ENCODE data around the gene BCL2A1. TPM values are rescaled to one million over a fixed set of nuclear protein-coding genes. Genes with fewer than 3 reads are reported as not detected.

Gene BCL2A1
- total and polyA plus RNA-seq, 10 of the 15 experiments (the other 5 are each of a cell fraction or from before 2014, with no cell fraction given) = 181 to 570 (median 321) TPM

DNA sequence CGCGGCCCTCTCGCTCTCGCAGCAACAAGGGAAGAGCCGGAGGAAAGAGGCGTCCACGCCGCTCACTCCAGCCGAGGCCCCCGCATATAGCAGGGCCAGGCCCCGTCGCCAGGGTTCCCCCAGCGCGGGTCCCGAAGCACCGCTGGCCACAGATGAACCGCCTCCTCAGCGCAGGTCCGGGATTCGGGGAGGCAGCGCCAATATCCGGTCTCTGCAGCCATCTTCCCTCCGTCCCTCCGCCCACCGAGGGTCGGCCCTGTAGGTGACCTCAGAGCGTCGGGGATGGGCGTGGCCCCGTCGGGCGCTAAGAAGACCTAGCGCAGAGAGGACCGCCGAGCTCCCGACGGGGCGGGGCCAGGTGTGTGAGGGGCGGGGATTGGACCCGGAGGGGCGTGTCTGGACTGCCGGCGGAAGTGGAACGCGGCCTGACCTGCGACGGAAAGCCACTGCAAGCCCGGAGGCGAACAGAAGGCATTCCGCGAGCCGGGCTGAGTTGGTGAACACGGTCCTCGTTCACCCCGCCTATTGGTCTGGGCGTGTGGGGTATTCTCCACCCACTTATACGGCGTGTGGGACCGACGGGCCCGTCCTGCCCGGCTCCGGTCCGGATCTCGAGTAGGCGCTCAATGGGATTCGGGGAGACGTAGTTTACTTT is 47.4 kb downstream of the BCL2A1 start (continued):
- TF ChIP-seq, protein P1, sequence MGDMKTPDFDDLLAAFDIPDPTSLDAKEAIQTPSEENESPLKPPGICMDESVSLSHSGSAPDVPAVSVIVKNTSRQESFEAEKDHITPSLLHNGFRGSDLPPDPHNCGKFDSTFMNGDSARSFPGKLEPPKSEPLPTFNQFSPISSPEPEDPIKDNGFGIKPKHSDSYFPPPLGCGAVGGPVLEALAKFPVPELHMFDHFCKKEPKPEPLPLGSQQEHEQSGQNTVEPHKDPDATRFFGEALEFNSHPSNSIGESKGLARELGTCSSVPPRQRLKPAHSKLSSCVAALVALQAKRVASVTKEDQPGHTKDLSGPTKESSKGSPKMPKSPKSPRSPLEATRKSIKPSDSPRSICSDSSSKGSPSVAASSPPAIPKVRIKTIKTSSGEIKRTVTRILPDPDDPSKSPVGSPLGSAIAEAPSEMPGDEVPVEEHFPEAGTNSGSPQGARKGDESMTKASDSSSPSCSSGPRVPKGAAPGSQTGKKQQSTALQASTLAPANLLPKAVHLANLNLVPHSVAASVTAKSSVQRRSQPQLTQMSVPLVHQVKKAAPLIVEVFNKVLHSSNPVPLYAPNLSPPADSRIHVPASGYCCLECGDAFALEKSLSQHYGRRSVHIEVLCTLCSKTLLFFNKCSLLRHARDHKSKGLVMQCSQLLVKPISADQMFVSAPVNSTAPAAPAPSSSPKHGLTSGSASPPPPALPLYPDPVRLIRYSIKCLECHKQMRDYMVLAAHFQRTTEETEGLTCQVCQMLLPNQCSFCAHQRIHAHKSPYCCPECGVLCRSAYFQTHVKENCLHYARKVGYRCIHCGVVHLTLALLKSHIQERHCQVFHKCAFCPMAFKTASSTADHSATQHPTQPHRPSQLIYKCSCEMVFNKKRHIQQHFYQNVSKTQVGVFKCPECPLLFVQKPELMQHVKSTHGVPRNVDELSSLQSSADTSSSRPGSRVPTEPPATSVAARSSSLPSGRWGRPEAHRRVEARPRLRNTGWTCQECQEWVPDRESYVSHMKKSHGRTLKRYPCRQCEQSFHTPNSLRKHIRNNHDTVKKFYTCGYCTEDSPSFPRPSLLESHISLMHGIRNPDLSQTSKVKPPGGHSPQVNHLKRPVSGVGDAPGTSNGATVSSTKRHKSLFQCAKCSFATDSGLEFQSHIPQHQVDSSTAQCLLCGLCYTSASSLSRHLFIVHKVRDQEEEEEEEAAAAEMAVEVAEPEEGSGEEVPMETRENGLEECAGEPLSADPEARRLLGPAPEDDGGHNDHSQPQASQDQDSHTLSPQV (IDR thresholded peaks at IDR 0.05) = no peak
- TF ChIP-seq, protein P2, sequence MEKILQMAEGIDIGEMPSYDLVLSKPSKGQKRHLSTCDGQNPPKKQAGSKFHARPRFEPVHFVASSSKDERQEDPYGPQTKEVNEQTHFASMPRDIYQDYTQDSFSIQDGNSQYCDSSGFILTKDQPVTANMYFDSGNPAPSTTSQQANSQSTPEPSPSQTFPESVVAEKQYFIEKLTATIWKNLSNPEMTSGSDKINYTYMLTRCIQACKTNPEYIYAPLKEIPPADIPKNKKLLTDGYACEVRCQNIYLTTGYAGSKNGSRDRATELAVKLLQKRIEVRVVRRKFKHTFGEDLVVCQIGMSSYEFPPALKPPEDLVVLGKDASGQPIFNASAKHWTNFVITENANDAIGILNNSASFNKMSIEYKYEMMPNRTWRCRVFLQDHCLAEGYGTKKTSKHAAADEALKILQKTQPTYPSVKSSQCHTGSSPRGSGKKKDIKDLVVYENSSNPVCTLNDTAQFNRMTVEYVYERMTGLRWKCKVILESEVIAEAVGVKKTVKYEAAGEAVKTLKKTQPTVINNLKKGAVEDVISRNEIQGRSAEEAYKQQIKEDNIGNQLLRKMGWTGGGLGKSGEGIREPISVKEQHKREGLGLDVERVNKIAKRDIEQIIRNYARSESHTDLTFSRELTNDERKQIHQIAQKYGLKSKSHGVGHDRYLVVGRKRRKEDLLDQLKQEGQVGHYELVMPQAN (conservative IDR thresholded peaks at IDR 0.05) = peak; percentile 82
- TF ChIP-seq BACH1 (IDR thresholded peaks at IDR 0.05; ENCODE audit: borderline replicate concordance) = peak; percentile 51
- peak; percentile 46 for TF ChIP-seq CREM (IDR thresholded peaks at IDR 0.05; ENCODE audit: low read depth)
- TF ChIP-seq NR2C1 (IDR thresholded peaks at IDR 0.05) = peak; percentile 18
- peak; percentile 31 for TF ChIP-seq DPF2 (IDR thresholded peaks at IDR 0.05)
- 0 out of 2 replicates have a peak, but pooled peaks have one; percentile 2 for TF ChIP-seq RAD21 (IDR thresholded peaks at IDR 0.05; ENCODE audit: insufficient read depth, low read depth, low read length)
- TF ChIP-seq JUND (IDR thresholded peaks at IDR 0.05; ENCODE audit: low read depth, low read length) = 0 out of 2 replicates have a peak, but pooled peaks have one; percentile 13
- TF ChIP-seq RBBP5 (conservative IDR thresholded peaks at IDR 0.05) = no peak
- TF ChIP-seq KAT2A (conservative IDR thresholded peaks at IDR 0.05; ENCODE audit: control insufficient read depth, low read depth, low read length) = no peak
- TF ChIP-seq PML (IDR thresholded peaks at IDR 0.05; ENCODE audit: low read length) = peak; percentile 86
- peak; percentile 47 for TF ChIP-seq SMAD1 (IDR thresholded peaks at IDR 0.05; ENCODE audit: low read depth, partially characterized antibody)
- peak; percentile 69 for TF ChIP-seq TCF3 (IDR thresholded peaks at IDR 0.05; ENCODE audit: borderline replicate concordance, insufficient read depth, low read depth, low read length)
- TF ChIP-seq, protein P3, sequence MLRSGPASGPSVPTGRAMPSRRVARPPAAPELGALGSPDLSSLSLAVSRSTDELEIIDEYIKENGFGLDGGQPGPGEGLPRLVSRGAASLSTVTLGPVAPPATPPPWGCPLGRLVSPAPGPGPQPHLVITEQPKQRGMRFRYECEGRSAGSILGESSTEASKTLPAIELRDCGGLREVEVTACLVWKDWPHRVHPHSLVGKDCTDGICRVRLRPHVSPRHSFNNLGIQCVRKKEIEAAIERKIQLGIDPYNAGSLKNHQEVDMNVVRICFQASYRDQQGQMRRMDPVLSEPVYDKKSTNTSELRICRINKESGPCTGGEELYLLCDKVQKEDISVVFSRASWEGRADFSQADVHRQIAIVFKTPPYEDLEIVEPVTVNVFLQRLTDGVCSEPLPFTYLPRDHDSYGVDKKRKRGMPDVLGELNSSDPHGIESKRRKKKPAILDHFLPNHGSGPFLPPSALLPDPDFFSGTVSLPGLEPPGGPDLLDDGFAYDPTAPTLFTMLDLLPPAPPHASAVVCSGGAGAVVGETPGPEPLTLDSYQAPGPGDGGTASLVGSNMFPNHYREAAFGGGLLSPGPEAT (IDR thresholded peaks at IDR 0.05; ENCODE audit: low read depth) = peak; percentile 67; the same call in 1 of the 2 replicates
- no peak for TF ChIP-seq ZZZ3 (IDR thresholded peaks at IDR 0.05; ENCODE audit: control insufficient read depth, insufficient read length, low read depth)
- no peak for TF ChIP-seq RCOR1 (conservative IDR thresholded peaks at IDR 0.05; ENCODE audit: low read depth, low read length)
- TF ChIP-seq YY1 (IDR thresholded peaks at IDR 0.05; ENCODE audit: low read depth, low read length) = peak; percentile 93
- TF ChIP-seq ZBED1 (IDR thresholded peaks at IDR 0.05; ENCODE audit: borderline replicate concordance) = 0 out of 2 replicates have a peak, but pooled peaks have one; percentile 61
- no peak for TF ChIP-seq CHD2 (IDR thresholded peaks at IDR 0.05; ENCODE audit: borderline replicate concordance, low read depth, low read length)
- peak; percentile 83; the same call in 1 of the 2 replicates for TF ChIP-seq SMAD5 (IDR thresholded peaks at IDR 0.05; ENCODE audit: low read depth)
- no peak for TF ChIP-seq KDM1A (IDR thresholded peaks at IDR 0.05; ENCODE audit: borderline replicate concordance)
- TF ChIP-seq, protein P4, sequence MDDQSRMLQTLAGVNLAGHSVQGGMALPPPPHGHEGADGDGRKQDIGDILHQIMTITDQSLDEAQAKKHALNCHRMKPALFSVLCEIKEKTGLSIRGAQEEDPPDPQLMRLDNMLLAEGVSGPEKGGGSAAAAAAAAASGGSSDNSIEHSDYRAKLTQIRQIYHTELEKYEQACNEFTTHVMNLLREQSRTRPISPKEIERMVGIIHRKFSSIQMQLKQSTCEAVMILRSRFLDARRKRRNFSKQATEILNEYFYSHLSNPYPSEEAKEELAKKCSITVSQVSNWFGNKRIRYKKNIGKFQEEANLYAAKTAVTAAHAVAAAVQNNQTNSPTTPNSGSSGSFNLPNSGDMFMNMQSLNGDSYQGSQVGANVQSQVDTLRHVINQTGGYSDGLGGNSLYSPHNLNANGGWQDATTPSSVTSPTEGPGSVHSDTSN (IDR thresholded peaks at IDR 0.05; ENCODE audit: insufficient replicate concordance, low read depth, low read length) = no peak
- peak; percentile 55; the same call in 1 of the 2 replicates for TF ChIP-seq GATAD2B (conservative IDR thresholded peaks at IDR 0.05; ENCODE audit: low read depth)

Data from GM12878 (cell line).